OCI-LY1 (cell line): ENCODE data around the gene C1orf94.

Source experiments
- EZH2 ChIP-seq: fragments of 200-600 bp; sonication (generic), shearing (Covaris generic); IDR thresholded peaks from 2 replicates; pipeline ENCODE4 v1.8.0; 2017; ENCODE audit warnings: borderline replicate concordance, mixed run types, mild to moderate bottlenecking, antibody characterized with exemption, low read length, moderate library complexity, mixed read lengths
- TF ChIP-seq, protein P1 (sequence below): fragments of 200-600 bp; sonication (generic), shearing (Covaris generic); IDR thresholded peaks from 2 replicates; pipeline ENCODE4 v1.5.1; 2017; ENCODE audit warnings: mild to moderate bottlenecking, antibody characterized with exemption, low read length, moderate library complexity, mixed read lengths

DNA sequence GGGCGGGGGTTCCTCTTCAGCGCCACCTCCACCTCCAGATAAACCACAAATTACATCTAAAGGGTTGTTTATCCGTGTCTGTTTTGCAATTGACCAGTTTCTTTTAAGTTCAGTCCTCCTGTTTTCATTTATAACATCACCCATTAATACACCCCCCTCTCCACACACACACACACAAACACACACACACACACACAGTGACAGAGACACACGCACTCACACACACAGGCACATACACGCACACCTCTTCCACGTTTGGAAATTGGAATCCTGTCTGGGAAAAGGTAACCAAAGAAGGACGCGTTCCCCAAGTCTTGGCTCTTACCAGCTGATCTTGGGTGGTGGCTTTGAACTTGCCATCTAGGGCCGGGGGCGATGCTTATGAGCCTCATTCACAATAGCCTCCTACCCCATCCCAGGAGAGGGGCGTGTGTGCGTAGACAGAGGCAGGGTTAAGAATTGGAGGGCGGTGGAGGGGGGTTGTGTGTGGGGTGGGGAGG, 11.2 kb upstream of the C1orf94 start:
- TF ChIP-seq, protein P1, sequence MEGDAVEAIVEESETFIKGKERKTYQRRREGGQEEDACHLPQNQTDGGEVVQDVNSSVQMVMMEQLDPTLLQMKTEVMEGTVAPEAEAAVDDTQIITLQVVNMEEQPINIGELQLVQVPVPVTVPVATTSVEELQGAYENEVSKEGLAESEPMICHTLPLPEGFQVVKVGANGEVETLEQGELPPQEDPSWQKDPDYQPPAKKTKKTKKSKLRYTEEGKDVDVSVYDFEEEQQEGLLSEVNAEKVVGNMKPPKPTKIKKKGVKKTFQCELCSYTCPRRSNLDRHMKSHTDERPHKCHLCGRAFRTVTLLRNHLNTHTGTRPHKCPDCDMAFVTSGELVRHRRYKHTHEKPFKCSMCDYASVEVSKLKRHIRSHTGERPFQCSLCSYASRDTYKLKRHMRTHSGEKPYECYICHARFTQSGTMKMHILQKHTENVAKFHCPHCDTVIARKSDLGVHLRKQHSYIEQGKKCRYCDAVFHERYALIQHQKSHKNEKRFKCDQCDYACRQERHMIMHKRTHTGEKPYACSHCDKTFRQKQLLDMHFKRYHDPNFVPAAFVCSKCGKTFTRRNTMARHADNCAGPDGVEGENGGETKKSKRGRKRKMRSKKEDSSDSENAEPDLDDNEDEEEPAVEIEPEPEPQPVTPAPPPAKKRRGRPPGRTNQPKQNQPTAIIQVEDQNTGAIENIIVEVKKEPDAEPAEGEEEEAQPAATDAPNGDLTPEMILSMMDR, result no peak
- no peak for TF ChIP-seq EZH2
